ENCODE measurements around the gene OR56A5. TPM values are rescaled to one million over a fixed set of nuclear protein-coding genes. Genes with fewer than 3 reads are reported as not detected.

The OR56A5 gene
- total and polyA plus RNA-seq, 2 of the 13 experiments (the other 11 are each of a cell fraction or from before 2014, with no cell fraction given), result not detected

DNA sequence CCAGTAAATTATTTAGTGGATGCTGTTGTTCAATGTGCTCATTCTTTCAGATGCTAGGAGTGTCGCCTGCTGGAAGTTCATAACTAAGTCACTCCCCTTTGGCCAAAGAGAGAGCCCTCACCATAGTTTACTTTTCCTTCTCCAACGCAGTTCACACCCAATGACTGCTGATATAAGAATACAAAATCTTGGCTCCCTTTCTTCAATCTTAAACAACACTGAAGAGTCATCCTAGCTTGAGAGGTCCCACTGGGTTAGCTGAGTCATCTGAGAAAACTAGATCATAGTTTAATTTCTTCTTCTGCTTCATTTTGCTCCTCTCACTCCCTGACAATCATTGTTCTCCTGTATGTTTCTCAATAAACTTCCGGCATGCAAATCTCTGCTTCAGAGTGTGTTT, 23.9 kb upstream of the OR56A5 start:
- no peak for ATAC-seq
- POLR2A ChIA-PET, result no interaction called here
- Histone ChIP-seq H3K79me2 (ENCODE audit: insufficient read depth, low read length) (no peaks in the 10 kb centered on the region), H3K27ac (ENCODE audit: extremely low read length, insufficient read depth, low read length) (no peak overlapping the region), H3K9ac (ENCODE audit: insufficient read depth, low read depth, low read length) (no peak overlapping the region), H3K4me2 (ENCODE audit: low read depth, low read length) (no peak overlapping the region), H2AFZ (ENCODE audit: low read length) (no peak overlapping the region), H4K20me1 (ENCODE audit: insufficient read depth, low read length) (no peaks in the 10 kb centered on the region), H3K4me1 (ENCODE audit: insufficient read depth, low read length) (no peaks in the 10 kb centered on the region), H3K36me3 (replicated peaks in 1 of 2; ENCODE audit: control insufficient read depth in 1 of 2, insufficient read depth in 2 of 2, low read length in 2 of 2) (no peaks in the 10 kb centered on the region), H3K27me3 (ENCODE audit: control insufficient read depth in 1 of 2, insufficient read depth in 2 of 2, low read length in 2 of 2) (peaks cover 0 to 8% of the 10 kb centered on the region in 2 experiments; a peak in 1 of 5 replicates), H3K9me3 (ENCODE audit: low read length) (no peaks in the 10 kb centered on the region), H3K4me3 (replicated peaks in 1 of 3; ENCODE audit: insufficient read depth in 1 of 3, low read depth in 2 of 3, low read length in 3 of 3) (no peak overlapping the region)
- in situ Hi-C loops (cut with HindIII; ENCODE audit: extremely low pct_ligation_motif_present, low pct_unique_long_range_greater_than_20kb), result no loop called here
- intact Hi-C loops (cut with micrococcal nuclease; ENCODE audit: unreplicated experiment), result no loop called here
- TF ChIP-seq ZNF430 (CRISPR knock-in tag; IDR thresholded peaks at IDR 0.05), result no peak
- DNase-seq (ENCODE audit: low spot score), result no peak
- no TSS peak for BruUV-seq (replicated peaks)
- CTCF ChIA-PET (ENCODE audit: low intra/inter-chr PET ratio, low total read pairs), result no interaction called here
- FAIRE-seq, result no peak
- 28% methylated on average over 3 of the region's 3 CpGs for WGBS (ENCODE audit: low lambda C conversion rate)

DNA sequence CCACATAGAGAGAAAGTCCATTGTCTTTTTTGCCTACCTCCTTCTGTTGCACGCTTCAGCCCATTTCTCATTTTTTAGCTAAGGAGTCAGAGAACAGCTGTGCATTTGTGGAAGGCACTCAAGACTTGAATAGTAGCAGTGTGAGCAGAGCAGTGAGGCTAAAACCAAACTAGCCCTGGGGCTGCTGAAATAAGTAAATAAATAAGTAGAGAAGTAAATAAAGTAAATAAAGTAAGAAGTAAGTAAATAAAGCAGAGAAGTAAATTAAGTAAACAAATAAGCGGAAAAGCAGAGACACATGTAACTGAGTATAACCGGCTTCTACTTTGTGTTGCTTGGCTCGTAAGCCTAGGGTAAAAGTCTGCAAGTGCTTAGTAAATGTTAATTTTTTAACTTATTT, 20.9 kb upstream of the OR56A5 start:
- BruUV-seq (replicated peaks), result no TSS peak
- Histone ChIP-seq H3K9ac (ENCODE audit: insufficient read depth, low read depth, low read length) (no peak overlapping the region), H3K9me3 (ENCODE audit: low read length) (no peaks in the 10 kb centered on the region), H3K27me3 (ENCODE audit: control insufficient read depth in 1 of 2, insufficient read depth in 2 of 2, low read length in 2 of 2) (peaks cover 0 to 7% of the 10 kb centered on the region in 2 experiments; a peak in 1 of 5 replicates), H3K79me2 (ENCODE audit: insufficient read depth, low read length) (no peaks in the 10 kb centered on the region), H3K36me3 (replicated peaks in 1 of 2; ENCODE audit: control insufficient read depth in 1 of 2, insufficient read depth in 2 of 2, low read length in 2 of 2) (no peaks in the 10 kb centered on the region), H3K4me3 (replicated peaks in 1 of 3; ENCODE audit: insufficient read depth in 1 of 3, low read depth in 2 of 3, low read length in 3 of 3) (no peak overlapping the region), H3K27ac (ENCODE audit: extremely low read length, insufficient read depth, low read length) (no peak overlapping the region), H2AFZ (ENCODE audit: low read length) (no peak overlapping the region), H3K4me2 (ENCODE audit: low read depth, low read length) (no peak overlapping the region), H3K4me1 (ENCODE audit: insufficient read depth, low read length) (no peaks in the 10 kb centered on the region), H4K20me1 (ENCODE audit: insufficient read depth, low read length) (no peaks in the 10 kb centered on the region)
- 13% methylated on average over 4 of the region's 4 CpGs for whole genome bisulfite sequencing (ENCODE audit: low lambda C conversion rate)
- intact Hi-C loops (cut with micrococcal nuclease; ENCODE audit: unreplicated experiment) (no loop called here), in situ Hi-C loops (cut with HindIII; ENCODE audit: extremely low pct_ligation_motif_present, low pct_unique_long_range_greater_than_20kb) (no loop called here)
- FAIRE-seq (no peak), DNase-seq (ENCODE audit: low spot score) (no peak), ATAC-seq (no peak)
- CTCF ChIA-PET (ENCODE audit: low intra/inter-chr PET ratio, low total read pairs), result no interaction called here
- TF ChIP-seq FOXO1 (CRISPR knock-in tag; IDR thresholded peaks at IDR 0.05), result no peak
- TF ChIP-seq REST (IDR thresholded peaks at IDR 0.05; ENCODE audit: borderline replicate concordance in 1 of 2, low read depth in 1 of 2, low read length in 2 of 2), result no peak
- TF ChIP-seq FOXA1 (IDR thresholded peaks at IDR 0.05), result peak; percentile 73
- TF ChIP-seq FOXA1 (CRISPR knock-in tag; IDR thresholded peaks at IDR 0.05), result no peak
- TF ChIP-seq, protein P1, sequence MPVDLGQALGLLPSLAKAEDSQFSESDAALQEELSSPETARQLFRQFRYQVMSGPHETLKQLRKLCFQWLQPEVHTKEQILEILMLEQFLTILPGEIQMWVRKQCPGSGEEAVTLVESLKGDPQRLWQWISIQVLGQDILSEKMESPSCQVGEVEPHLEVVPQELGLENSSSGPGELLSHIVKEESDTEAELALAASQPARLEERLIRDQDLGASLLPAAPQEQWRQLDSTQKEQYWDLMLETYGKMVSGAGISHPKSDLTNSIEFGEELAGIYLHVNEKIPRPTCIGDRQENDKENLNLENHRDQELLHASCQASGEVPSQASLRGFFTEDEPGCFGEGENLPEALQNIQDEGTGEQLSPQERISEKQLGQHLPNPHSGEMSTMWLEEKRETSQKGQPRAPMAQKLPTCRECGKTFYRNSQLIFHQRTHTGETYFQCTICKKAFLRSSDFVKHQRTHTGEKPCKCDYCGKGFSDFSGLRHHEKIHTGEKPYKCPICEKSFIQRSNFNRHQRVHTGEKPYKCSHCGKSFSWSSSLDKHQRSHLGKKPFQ (CRISPR knock-in tag; IDR thresholded peaks at IDR 0.05; ENCODE audit: insufficient replicate concordance), result no peak
- TF ChIP-seq, protein P2, sequence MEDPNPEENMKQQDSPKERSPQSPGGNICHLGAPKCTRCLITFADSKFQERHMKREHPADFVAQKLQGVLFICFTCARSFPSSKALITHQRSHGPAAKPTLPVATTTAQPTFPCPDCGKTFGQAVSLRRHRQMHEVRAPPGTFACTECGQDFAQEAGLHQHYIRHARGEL (CRISPR knock-in tag; IDR thresholded peaks at IDR 0.05), result no peak
- POLR2A ChIA-PET, result no interaction called here
